SK-N-MC (cell line): ENCODE measurements around the gene PTPRC.

Source experiments
- DNase-seq: peaks from one replicate; pipeline ENCODE4 v3.0.0-alpha.2; 2011; ENCODE audit warnings: low read depth, low spot score
- H3K27ac ChIP-seq: fragments of 200-600 bp; sonication (generic); 2 replicates; pipeline ENCODE4 v1.5.1; 2016; ENCODE audit warnings: mixed run types
- H3K36me3 ChIP-seq: fragments of 200-600 bp; sonication (generic); 2 replicates; pipeline ENCODE4 v1.6.1; 2017; ENCODE audit warnings: antibody characterized with exemption, low read length, mixed read lengths; ENCODE audit not compliant: insufficient read depth
- H3K4me3 ChIP-seq: fragments of 200-600 bp; sonication (generic); 2 replicates; pipeline ENCODE4 v1.5.1; 2016
- H3K9ac ChIP-seq: fragments of 200-600 bp; sonication (generic); 2 replicates; pipeline ENCODE4 v1.8.0; 2017; ENCODE audit warnings: mixed run types, mixed read lengths; ENCODE audit not compliant: insufficient read length
- H3K9me3 ChIP-seq: fragments of 200-600 bp; sonication (generic); 2 replicates; pipeline ENCODE4 v1.6.1; 2017; ENCODE audit warnings: low read depth, mild to moderate bottlenecking, antibody characterized with exemption, low read length, moderate library complexity, mixed read lengths
- EZH2 ChIP-seq: fragments of 200-600 bp; sonication (generic); IDR thresholded peaks from one replicate; pipeline ENCODE4 v1.6.1; 2017; ENCODE audit warnings: antibody characterized with exemption
- FOXP2 ChIP-seq: optimal IDR thresholded peaks from 2 replicates; pipeline ENCODE3; 2011; ENCODE audit warnings: mild to moderate bottlenecking, moderate library complexity; ENCODE audit not compliant: insufficient read depth; ENCODE audit errors: extremely low read length, control extremely low read depth
- POLR2AphosphoS5 ChIP-seq: IDR thresholded peaks from 2 replicates; pipeline ENCODE4 v1.6.1; 2012; ENCODE audit warnings: mild to moderate bottlenecking, low read depth, low read length, borderline replicate concordance

Gene PTPRC

DNA sequence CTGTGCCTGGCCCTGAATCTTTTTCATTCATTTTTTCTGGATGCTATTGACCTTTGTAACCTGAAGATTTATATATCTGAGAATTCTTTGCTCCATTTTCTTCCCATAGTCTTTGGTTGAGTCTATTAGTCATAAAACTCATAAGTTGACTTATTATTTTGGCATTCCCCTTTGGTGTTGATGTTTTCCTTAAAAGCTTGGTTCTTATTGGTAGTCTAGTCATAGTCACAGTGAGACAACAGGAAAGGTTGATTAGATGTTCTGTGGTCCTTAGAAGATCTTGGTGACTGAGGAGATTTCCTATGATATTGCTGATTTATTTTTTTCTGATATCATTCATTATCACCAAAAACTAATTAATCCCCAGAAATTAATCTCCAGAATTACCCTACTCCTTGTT is 86.2 kb downstream of the PTPRC start:
- no peak overlapping the region for H3K27ac ChIP-seq
- H3K36me3 ChIP-seq = no peaks in the 10 kb centered on the region
- TF ChIP-seq POLR2AphosphoS5 (no peak), FOXP2 (no peak), EZH2 (no peak)

DNA sequence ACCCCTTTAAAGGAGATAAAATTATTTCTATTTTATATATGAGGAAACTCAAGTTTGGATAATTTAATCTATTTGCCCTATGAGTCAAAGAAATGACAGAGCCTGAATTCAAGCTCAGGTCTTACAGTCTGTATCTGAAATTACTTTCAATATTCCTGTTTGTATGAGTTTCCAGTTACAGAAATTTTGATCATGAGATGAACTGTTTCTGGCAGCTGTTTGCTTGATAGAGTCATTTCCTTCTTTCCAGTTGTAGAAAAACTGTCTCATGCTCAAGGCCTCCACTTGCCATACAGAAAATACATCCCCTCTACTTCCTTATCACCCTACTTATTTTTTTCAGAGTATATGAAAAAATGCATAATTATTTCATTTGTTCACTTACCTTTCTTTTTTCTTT is 87.6 kb downstream of the PTPRC start:
- no peaks in the 10 kb centered on the region for H3K9me3 ChIP-seq
- H3K9ac ChIP-seq = no peak overlapping the region
- H3K27ac ChIP-seq = no peak overlapping the region
- DNase-seq = no peak
- TF ChIP-seq FOXP2 = no peak
- no peak for TF ChIP-seq EZH2
- no peak for TF ChIP-seq POLR2AphosphoS5
- H3K4me3 ChIP-seq = no peak overlapping the region
- H3K36me3 ChIP-seq = no peaks in the 10 kb centered on the region

More for the DNA sequence above, 86.2 kb downstream of the PTPRC start:
- no peak overlapping the region for H3K9ac ChIP-seq
- H3K4me3 ChIP-seq = no peak overlapping the region
- no peak for DNase-seq
- H3K9me3 ChIP-seq = no peaks in the 10 kb centered on the region

DNA sequence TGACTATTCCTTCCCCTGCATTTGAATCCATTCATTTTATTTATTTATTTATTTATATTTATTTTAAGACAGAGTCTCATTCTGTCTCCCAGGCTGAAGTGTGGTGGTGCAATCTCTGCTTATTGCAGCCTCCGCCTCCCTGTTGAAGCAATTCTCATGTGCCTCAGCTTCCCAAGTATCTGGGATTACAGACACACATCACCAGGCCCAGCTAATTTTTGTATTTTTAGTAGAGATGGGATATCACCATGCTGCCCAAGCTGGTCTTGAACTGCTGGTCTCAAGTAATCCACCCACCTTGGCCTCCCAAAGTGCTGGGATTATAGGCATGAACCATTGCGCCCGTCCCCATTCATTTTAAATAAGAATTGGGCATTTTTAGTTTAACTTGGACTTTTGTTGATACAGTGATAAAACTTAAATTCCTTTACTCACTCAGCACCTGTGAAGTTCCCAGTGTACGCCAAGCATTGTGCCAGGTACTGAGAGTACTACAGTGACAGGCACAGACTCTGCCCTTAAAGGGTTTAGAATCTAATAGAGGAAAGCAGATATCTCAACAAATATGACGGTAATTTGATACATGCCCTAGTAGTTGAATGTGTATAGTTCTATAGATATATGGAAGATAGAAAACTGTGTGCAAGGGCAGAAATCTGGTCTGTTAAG is 90.5 kb downstream of the PTPRC start:
- DNase-seq = no peak
- TF ChIP-seq FOXP2 = no peak

DNA sequence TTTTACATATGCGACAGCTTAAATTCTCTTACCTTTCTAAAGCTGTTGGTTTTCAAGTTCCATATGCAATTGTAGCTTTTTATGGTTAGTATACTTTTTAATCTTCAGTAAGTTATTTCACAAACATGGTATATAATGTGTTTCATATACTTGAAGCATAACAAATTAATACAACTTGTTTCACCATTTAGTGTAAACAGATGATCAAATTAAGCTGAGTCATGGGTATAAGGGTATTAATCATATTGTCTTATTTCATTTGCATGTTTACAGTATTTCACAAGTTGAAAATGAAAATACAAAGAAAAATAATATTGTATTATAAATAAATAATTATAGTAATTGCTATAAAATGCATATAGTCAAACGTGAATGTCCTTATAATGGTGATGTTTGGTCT is 92.1 kb downstream of the PTPRC start:
- Histone ChIP-seq H3K4me3 (no peak overlapping the region), H3K36me3 (no peaks in the 10 kb centered on the region), H3K9me3 (no peaks in the 10 kb centered on the region; the same call in 1 of the 2 replicates), H3K9ac (no peak overlapping the region), H3K27ac (0 out of 2 replicates have a peak overlapping the region, but pooled peaks have one; percentile 35)
- DNase-seq = no peak
- TF ChIP-seq EZH2 = no peak
- no peak for TF ChIP-seq POLR2AphosphoS5
- TF ChIP-seq FOXP2 = no peak

More for the DNA sequence above, 90.5 kb downstream of the PTPRC start:
- H3K9me3 ChIP-seq = no peaks in the 10 kb centered on the region
- H3K9ac ChIP-seq = no peak overlapping the region
- no peaks in the 10 kb centered on the region for H3K36me3 ChIP-seq
- H3K27ac ChIP-seq = no peak overlapping the region
- H3K4me3 ChIP-seq = no peak overlapping the region

DNA sequence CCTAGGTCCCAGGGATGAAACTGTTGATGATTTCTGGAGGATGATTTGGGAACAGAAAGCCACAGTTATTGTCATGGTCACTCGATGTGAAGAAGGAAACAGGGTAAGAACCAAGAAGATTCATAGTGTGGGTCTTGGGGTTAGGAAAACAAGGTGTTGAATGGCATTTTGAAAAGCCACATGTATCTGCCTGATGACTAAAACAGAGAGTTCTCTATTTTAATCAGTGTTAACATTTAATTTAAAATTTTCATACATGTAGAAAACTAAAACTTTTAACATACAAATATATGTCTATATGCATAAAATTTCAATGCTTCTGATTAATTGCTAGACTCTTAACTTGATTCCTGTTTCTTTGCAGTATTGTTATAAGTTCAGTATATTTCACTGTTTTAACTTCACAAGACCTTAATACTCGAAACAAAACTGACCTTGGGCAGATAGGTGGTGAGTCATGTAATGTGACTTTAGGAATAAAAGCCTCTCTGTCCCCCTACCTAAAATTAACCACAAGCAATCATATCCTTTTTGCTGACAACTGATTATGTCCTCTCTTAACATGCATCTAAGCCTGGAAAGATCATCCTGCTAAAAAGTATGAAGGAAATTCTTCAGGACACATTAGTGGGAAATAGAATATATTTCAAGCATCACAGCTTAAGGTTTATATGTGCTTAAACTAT is 95.6 kb downstream of the PTPRC start:
- TF ChIP-seq POLR2AphosphoS5 (no peak), FOXP2 (no peak), EZH2 (no peak)
- H3K27ac ChIP-seq = peak overlapping the region; percentile 32; the same call in 1 of the 2 replicates
- peaks cover 5% of the 10 kb centered on the region; the same call in 1 of the 2 replicates for H3K9me3 ChIP-seq
- H3K36me3 ChIP-seq = peaks cover 14% of the 10 kb centered on the region; the same call in 1 of the 2 replicates
- no peak overlapping the region for H3K9ac ChIP-seq
- DNase-seq = no peak
- no peak overlapping the region for H3K4me3 ChIP-seq

DNA sequence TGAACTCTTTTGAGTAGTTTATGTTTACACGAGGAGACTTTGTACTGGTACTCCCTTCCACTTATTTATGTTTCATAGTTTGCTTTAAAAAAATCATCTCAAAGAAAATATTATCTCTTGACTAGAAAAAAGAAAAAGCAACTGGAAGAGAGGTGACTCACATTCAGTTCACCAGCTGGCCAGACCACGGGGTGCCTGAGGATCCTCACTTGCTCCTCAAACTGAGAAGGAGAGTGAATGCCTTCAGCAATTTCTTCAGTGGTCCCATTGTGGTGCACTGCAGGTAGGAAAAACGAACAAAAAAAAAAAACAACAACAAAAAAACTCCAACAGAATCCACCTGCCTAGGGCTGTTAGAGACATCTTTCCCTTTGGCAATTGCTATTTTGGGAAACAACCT is 102.9 kb downstream of the PTPRC start:
- DNase-seq = no peak
- H3K9me3 ChIP-seq = peaks cover 5% of the 10 kb centered on the region; the same call in 1 of the 2 replicates
- peaks cover 10% of the 10 kb centered on the region; the same call in 1 of the 2 replicates for H3K36me3 ChIP-seq
- H3K27ac ChIP-seq = no peak overlapping the region
- no peak overlapping the region for H3K4me3 ChIP-seq
- H3K9ac ChIP-seq = no peak overlapping the region
- TF ChIP-seq EZH2 = no peak
- no peak for TF ChIP-seq POLR2AphosphoS5
- no peak for TF ChIP-seq FOXP2

DNA sequence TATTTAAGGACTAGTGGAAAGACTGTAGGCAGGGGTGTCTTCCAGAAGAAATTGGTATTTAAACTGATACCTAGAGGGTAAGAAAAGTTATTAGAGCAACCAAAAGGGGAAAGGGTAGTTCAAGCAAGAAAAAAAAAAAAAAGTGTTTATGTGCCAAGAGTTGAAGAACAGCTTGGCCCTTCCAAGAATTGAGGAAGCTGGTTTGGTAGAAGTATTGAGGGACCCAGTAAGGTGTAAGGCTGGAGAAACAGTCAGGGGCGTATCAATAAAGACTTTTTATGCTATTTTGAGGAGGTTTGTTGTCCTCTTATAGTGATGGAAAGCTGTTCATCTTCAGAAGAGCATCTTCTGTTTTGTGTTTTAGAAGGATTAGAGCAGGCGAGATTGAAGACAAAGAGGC is 108.3 kb downstream of the PTPRC start:
- no peak for DNase-seq
- TF ChIP-seq POLR2AphosphoS5 (no peak), EZH2 (no peak), FOXP2 (no peak)

DNA sequence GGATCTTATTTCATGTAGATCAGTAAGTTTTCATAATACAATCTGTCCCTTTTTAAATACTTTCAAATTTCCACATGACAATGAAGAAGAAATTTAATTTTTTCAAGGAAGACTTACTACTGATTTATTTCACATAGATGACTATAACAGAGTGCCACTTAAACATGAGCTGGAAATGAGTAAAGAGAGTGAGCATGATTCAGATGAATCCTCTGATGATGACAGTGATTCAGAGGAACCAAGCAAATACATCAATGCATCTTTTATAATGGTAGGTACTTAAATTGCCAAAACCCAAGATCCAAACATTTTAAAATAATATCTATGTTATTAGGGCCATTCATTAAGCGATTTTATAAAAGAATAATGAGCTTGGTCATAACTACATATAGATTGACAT is 110.4 kb downstream of the PTPRC start:
- no peak for TF ChIP-seq POLR2AphosphoS5
- no peak for TF ChIP-seq EZH2
- no peak for TF ChIP-seq FOXP2
- no peaks in the 10 kb centered on the region for H3K9me3 ChIP-seq
- no peak for DNase-seq
- peaks cover 23% of the 10 kb centered on the region for H3K36me3 ChIP-seq
- H3K9ac ChIP-seq = peak overlapping the region; percentile 96
- H3K4me3 ChIP-seq = peak overlapping the region; percentile 81
- peak overlapping the region; percentile 98 for H3K27ac ChIP-seq

More for the DNA sequence above, 108.3 kb downstream of the PTPRC start:
- peak overlapping the region; percentile 96 for H3K9ac ChIP-seq
- H3K4me3 ChIP-seq = peak overlapping the region; percentile 81
- H3K9me3 ChIP-seq = no peaks in the 10 kb centered on the region
- 0 out of 2 replicates have a peak, but pooled peaks cover 6% of the 10 kb centered on the region for H3K36me3 ChIP-seq
- H3K27ac ChIP-seq = peak overlapping the region; percentile 98

DNA sequence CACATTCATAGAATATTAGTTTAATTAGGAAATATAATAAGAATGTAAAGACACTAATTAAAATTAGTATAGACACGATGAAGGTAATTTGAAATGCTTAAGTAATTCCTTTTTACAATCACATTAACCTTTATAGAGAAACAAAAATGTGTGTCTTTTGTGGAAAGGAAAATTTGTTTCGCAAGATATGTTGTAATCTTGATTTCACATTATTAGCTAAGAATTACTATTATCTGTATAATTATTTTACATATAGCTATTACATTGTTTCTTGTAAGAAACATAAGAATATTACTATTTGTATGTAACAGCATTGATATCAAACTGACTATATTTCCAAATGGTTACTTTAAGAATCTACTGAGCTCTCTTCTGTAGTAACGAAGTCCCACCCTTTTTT is 111.2 kb downstream of the PTPRC start:
- H3K9me3 ChIP-seq = no peaks in the 10 kb centered on the region
- H3K27ac ChIP-seq = peak overlapping the region; percentile 98
- DNase-seq = no peak
- H3K9ac ChIP-seq = peak overlapping the region; percentile 96
- TF ChIP-seq EZH2 (no peak), FOXP2 (no peak), POLR2AphosphoS5 (no peak)
- peak overlapping the region; percentile 81 for H3K4me3 ChIP-seq
- peaks cover 31% of the 10 kb centered on the region for H3K36me3 ChIP-seq
